ENCODE results near the gene SLC32A1.

Gene SLC32A1

GRCh38 chr20:38723848-38724625 lies at the start of gene SLC32A1:
TSS of gene SLC32A1 (plus strand) at chr20:38724486. CDS start at chr20:38724725, 239 bp downstream.
- DNase-seq = peak; percentile 24 to 34

DNA sequence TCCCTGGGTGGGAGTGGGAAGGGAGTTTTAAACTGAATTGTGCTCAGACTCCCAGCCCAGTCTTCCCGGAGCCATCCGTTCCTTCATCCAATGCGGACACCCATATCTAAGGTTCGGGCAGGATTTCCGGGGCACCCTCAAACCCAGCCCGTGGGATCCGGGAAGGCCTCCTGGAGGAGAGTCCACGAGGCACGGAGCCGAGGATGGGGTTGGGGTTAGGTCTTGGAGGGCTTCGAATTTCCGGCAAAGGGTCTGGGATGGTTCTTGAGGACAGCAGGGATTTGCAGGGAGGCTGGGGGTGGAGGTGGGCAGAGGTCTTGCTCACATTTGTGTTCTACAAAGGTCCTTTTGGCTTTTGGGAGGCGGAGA lies 49.5 kb upstream of the SLC32A1 start:
- no peak for DNase-seq

GRCh38 chr20:38676576-38676975 lies 47.7 kb upstream of the SLC32A1 start:
- DNase-seq = no peak

- peak in 1 of 2 experiments; percentile 27 for DNase-seq
Observed at GRCh38 chr20:38680500-38681306, 43.6 kb upstream of the SLC32A1 start.

- no peak for DNase-seq
Observed at GRCh38 chr20:38685271-38685670, 39.0 kb upstream of the SLC32A1 start.

DNA sequence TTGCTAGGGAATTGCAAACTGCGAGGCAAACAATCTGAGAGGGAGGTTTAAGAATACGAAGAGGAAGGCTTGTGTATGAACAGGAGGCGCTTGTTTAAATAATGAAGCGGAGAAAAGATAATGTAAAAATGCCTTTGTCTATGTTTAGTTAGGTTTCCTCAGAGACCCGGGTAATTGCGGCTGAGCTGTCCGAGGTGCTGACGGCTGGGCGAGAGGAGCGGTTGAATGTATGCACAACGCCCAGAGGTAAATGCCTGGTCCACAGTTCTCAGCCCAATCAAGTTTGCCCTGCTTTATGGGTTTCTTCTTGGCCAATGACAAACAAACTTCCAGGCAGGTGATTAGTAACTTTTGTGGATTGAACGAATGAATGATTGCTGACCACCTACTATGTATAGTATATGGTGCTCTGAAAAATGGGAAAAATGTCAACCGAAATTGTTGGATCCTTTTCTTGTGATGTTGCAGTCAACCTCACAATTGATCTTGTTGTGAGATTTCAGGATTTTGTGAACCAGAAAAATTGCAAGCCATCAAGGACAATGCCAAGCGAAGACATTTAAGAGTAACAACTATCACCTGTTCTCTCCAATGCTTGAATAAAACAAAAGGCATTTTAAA lies 38.3 kb upstream of the SLC32A1 start:
- peak; percentile 55 to 56 for DNase-seq

GRCh38 chr20:38692436-38693411 lies 31.6 kb upstream of the SLC32A1 start:
- DNase-seq = peak; percentile 52 to 58

- DNase-seq = no peak
Observed at GRCh38 chr20:38697306-38697705, 27.0 kb upstream of the SLC32A1 start.

DNA sequence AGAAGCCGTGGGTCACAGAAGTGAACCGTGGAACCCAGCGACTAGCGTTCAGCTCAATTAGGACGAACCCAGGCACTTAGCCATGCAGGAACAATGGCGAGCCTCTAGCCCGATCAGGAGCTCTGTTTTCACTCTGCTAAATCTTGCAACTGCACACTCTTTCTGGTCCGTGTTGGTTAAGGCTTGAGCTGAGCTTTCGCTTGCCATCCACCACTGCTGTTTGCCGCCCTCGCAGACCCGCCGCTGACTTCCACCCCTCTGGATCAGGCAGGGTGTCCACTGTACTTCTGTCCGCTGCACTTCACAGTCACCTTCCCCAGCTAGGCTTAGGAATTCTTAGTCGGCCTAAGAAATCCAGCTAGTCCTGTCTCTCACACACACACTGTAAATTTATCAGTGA lies 25.7 kb upstream of the SLC32A1 start:
- no peak for DNase-seq

DNA sequence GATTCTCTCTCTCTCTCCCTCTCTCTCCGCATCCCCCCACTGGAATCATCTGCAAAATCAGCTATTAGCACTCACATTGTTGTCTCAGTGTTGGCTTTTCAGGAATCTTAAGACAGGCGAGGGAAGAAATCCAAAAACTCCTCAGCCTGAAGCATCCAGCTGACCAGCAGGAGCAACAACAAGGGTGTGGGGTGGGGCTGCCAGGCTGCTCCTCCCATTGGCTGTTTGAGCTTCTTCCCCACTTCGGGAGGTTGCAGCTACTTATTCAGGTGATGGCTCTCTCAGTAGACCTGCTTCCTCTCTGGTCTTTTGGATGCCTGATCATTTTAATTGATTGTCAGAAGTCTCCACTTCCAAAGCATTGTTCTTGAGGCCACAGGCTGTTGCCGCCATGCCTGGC lies 24.1 kb upstream of the SLC32A1 start:
- no peak for DNase-seq

DNA sequence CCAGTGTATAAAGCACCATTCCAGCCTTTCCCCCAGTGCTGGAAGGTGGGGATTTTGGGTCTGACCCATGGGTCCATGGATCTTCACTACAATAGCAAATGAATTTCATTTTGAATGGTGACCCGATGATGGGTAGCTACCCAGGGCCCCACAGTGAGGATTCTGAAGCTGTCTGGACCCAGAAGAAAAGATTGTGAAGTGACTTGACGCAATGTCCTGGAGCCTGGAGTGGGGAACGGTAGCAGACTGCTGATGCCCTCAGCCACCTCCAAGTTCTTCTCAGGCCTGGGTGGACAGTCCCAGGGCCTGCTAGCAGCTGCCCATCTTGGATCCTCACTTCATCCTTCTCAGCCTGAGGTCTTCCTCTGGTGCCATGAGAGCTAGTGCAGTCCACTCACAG lies 23.4 kb upstream of the SLC32A1 start:
- DNase-seq = no peak

- DNase-seq = no peak
Observed at GRCh38 chr20:38703526-38703925, 20.8 kb upstream of the SLC32A1 start.

- no peak for DNase-seq
Observed at GRCh38 chr20:38704136-38704535, 20.1 kb upstream of the SLC32A1 start.

- no peak for DNase-seq
Observed at GRCh38 chr20:38706509-38706908, 17.8 kb upstream of the SLC32A1 start.

DNA sequence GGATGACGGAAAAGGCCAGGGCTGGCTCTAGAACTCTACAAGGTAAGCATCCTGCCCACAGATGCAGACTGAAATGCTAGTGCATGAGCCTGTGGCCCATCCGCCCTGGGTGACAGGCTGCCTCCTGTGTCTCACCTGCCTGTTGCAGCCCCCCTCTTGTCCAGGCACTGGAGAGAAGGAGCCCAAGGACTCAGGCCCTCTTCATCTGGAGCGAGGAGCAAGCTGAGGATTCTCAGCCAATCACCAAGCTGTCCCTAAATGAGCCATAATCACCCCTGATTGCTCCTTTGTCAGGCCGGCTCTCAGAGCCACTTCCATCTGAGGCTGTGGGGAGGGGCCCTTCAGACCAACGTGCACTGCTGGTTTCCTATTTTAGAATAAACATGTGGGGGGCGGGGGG lies 10.0 kb upstream of the SLC32A1 start:
- DNase-seq = no peak

- DNase-seq = no peak
Observed at GRCh38 chr20:38715646-38716045, 8.6 kb upstream of the SLC32A1 start.

DNA sequence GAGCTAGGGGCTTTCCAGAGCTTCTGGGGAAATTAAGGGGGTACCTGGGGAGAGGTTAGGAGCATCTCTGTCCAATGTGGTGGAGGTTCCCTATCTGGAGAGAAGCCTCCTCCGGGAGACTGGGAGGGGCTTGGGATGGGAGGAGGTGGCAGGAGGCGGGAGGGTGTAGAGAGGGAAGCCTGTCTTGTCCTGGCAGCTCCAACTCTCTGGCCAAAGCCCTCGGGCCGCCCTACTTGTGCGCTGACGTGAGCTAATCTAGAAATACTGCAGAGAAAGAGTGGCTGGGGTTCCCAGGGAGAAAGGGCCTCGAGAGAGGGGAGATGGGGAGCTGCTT lies 1.6 kb upstream of the SLC32A1 start:
- peak in 1 of 2 experiments; percentile 17 for DNase-seq

- DNase-seq = peak; percentile 39 to 41
Observed at GRCh38 chr20:38723017-38723847, 1.1 kb upstream of the SLC32A1 start.

- no peak for DNase-seq
Observed at GRCh38 chr20:38724626-38725147, 401 bp downstream of the SLC32A1 start.

DNA sequence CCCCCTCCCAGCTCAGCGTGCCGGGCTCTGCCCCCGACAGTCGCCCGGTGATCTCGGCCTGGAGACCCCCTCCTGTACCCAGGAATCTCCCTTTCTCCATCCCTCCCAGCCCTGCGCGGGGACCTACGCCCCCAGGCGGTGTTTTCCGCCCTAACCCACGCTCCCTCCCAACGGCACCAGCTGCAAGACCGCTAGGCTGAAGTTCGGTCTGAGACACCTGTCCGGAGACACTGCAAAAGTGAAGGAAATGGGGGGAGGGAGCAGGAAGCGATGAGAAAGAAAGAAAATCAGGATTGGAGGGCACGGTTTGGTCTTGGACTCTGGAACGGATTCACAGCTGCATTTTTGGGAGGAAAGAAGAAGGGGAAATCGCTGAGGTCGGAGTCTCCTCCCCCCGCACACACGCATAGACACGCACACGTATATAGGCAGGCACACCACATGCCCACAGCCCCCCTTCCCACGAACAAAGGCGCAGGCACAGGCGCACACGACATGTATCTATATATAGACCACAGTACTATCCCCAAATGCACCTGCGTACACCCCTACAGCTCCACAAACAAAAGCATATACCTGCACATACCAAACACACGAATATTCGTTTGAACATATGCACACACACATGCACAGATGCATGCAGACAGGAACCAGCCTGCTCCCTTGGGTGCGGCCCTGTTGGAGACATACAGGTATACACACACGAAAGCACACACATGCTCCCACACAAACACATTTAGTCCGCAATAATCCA lies 1.0 kb downstream of the SLC32A1 start:
- DNase-seq = peak; percentile 30 to 32
